ENCODE results near the gene TEX12.

Gene TEX12

GRCh38 chr11:112175599-112175952, 8.4 kb downstream of the TEX12 start:
- H3K4me3 ChIP-seq (ENCODE audit: low read depth, low read length) = no peak overlapping the region
- no peak overlapping the region for H4K12ac ChIP-seq (ENCODE audit: low read depth, low read length)
- no peak overlapping the region for H3K18ac ChIP-seq (ENCODE audit: low read length)
- no peak overlapping the region for H2BK12ac ChIP-seq (ENCODE audit: low read length)
- H2AFZ ChIP-seq (ENCODE audit: insufficient read depth, low read length, poor library complexity) = no peak overlapping the region
- no peak overlapping the region for H2AK5ac ChIP-seq (ENCODE audit: low read length)
- no peak overlapping the region for H3K9ac ChIP-seq (ENCODE audit: low read length)
- H3K9me3 ChIP-seq (ENCODE audit: insufficient read depth, low read depth, low read length) = no peaks in the 10 kb centered on the region
- H4K91ac ChIP-seq (ENCODE audit: low read depth, low read length) = no peak overlapping the region
- H2BK5ac ChIP-seq (ENCODE audit: low read depth, low read length, poor library complexity) = no peak overlapping the region
- H4K8ac ChIP-seq (ENCODE audit: low read depth, low read length) = no peak overlapping the region
- no peak for DNase-seq
- no peak overlapping the region for H2BK120ac ChIP-seq (ENCODE audit: insufficient read depth, low read length, poor library complexity)
- peaks cover 0 to 4% of the 10 kb centered on the region in 2 experiments for H3K4me1 ChIP-seq (ENCODE audit: control insufficient read depth in 1 of 2, insufficient read depth in 2 of 2, low read length in 2 of 2)
- H3K79me2 ChIP-seq (ENCODE audit: control insufficient read depth, insufficient read depth, low read length, poor library complexity) = no peaks in the 10 kb centered on the region
- WGBS (ENCODE audit: extremely low coverage, insufficient coverage, insufficient read length) = no CpG with 5 or more reads among the region's 4 CpGs
- H3K14ac ChIP-seq (ENCODE audit: low read length) = no peak overlapping the region
- no peak overlapping the region for H3K23ac ChIP-seq (ENCODE audit: low read length)
- H3K79me1 ChIP-seq (ENCODE audit: low read length) = no peaks in the 10 kb centered on the region
- H3K27me3 ChIP-seq (ENCODE audit: insufficient read depth, low read length) = no peaks in the 10 kb centered on the region
- H3K27ac ChIP-seq (ENCODE audit: low read depth, low read length) = no peak overlapping the region
- peak overlapping the region; percentile 65 for H3K4me2 ChIP-seq (ENCODE audit: low read length)
- H3K36me3 ChIP-seq (ENCODE audit: control insufficient read depth in 1 of 2, insufficient read depth in 2 of 2, low read length in 2 of 2) = no peaks in the 10 kb centered on the region
- no peak overlapping the region for H3K4ac ChIP-seq (ENCODE audit: low read depth, low read length)

- H2BK120ac ChIP-seq (ENCODE audit: insufficient read depth, low read length, poor library complexity) = no peak overlapping the region
- H3K4me1 ChIP-seq (ENCODE audit: control insufficient read depth in 1 of 2, insufficient read depth in 2 of 2, low read length in 2 of 2) = peaks cover 0 to 4% of the 10 kb centered on the region in 2 experiments
- H3K4me3 ChIP-seq (ENCODE audit: low read depth, low read length) = no peak overlapping the region
- no peak overlapping the region for H3K18ac ChIP-seq (ENCODE audit: low read length)
- DNase-seq = no peak
- H2BK5ac ChIP-seq (ENCODE audit: low read depth, low read length, poor library complexity) = no peak overlapping the region
- no CpG with 5 or more reads among the region's 1 CpG for WGBS (ENCODE audit: extremely low coverage, insufficient coverage, insufficient read length)
- H3K4ac ChIP-seq (ENCODE audit: low read depth, low read length) = no peak overlapping the region
- H2BK12ac ChIP-seq (ENCODE audit: low read length) = no peak overlapping the region
- no peaks in the 10 kb centered on the region for H3K9me3 ChIP-seq (ENCODE audit: insufficient read depth, low read depth, low read length)
- no peak overlapping the region for H2AFZ ChIP-seq (ENCODE audit: insufficient read depth, low read length, poor library complexity)
- no peak overlapping the region for H4K91ac ChIP-seq (ENCODE audit: low read depth, low read length)
- H3K36me3 ChIP-seq (ENCODE audit: control insufficient read depth in 1 of 2, insufficient read depth in 2 of 2, low read length in 2 of 2) = no peaks in the 10 kb centered on the region
- no peak overlapping the region for H3K14ac ChIP-seq (ENCODE audit: low read length)
- H2AK5ac ChIP-seq (ENCODE audit: low read length) = no peak overlapping the region
- H3K9ac ChIP-seq (ENCODE audit: low read length) = no peak overlapping the region
- no peak overlapping the region for H4K12ac ChIP-seq (ENCODE audit: low read depth, low read length)
- H3K4me2 ChIP-seq (ENCODE audit: low read length) = no peak overlapping the region
- H3K27ac ChIP-seq (ENCODE audit: low read depth, low read length) = no peak overlapping the region
- H3K23ac ChIP-seq (ENCODE audit: low read length) = no peak overlapping the region
- no peaks in the 10 kb centered on the region for H3K27me3 ChIP-seq (ENCODE audit: insufficient read depth, low read length)
- H4K8ac ChIP-seq (ENCODE audit: low read depth, low read length) = no peak overlapping the region
- no peaks in the 10 kb centered on the region for H3K79me1 ChIP-seq (ENCODE audit: low read length)
- H3K79me2 ChIP-seq (ENCODE audit: control insufficient read depth, insufficient read depth, low read length, poor library complexity) = no peaks in the 10 kb centered on the region
Observed at GRCh38 chr11:112176077-112176476, 8.9 kb downstream of the TEX12 start.

- H3K23ac ChIP-seq (ENCODE audit: low read length) = no peak overlapping the region
- no peak overlapping the region for H2BK12ac ChIP-seq (ENCODE audit: low read length)
- H3K27me3 ChIP-seq (ENCODE audit: insufficient read depth, low read length) = no peaks in the 10 kb centered on the region
- peaks cover 0 to 4% of the 10 kb centered on the region in 2 experiments for H3K4me1 ChIP-seq (ENCODE audit: control insufficient read depth in 1 of 2, insufficient read depth in 2 of 2, low read length in 2 of 2)
- no peak overlapping the region for H3K4me3 ChIP-seq (ENCODE audit: low read depth, low read length)
- H2AK5ac ChIP-seq (ENCODE audit: low read length) = no peak overlapping the region
- no peaks in the 10 kb centered on the region for H3K79me2 ChIP-seq (ENCODE audit: control insufficient read depth, insufficient read depth, low read length, poor library complexity)
- H4K12ac ChIP-seq (ENCODE audit: low read depth, low read length) = no peak overlapping the region
- no peak overlapping the region for H3K18ac ChIP-seq (ENCODE audit: low read length)
- no peaks in the 10 kb centered on the region for H3K79me1 ChIP-seq (ENCODE audit: low read length)
- no peak overlapping the region for H4K91ac ChIP-seq (ENCODE audit: low read depth, low read length)
- no peaks in the 10 kb centered on the region for H3K36me3 ChIP-seq (ENCODE audit: control insufficient read depth in 1 of 2, insufficient read depth in 2 of 2, low read length in 2 of 2)
- WGBS (ENCODE audit: extremely low coverage, insufficient coverage, insufficient read length) = no CpG with 5 or more reads among the region's 4 CpGs
- H2AFZ ChIP-seq (ENCODE audit: insufficient read depth, low read length, poor library complexity) = no peak overlapping the region
- no peak overlapping the region for H3K4ac ChIP-seq (ENCODE audit: low read depth, low read length)
- H4K8ac ChIP-seq (ENCODE audit: low read depth, low read length) = no peak overlapping the region
- H3K9ac ChIP-seq (ENCODE audit: low read length) = no peak overlapping the region
- H2BK120ac ChIP-seq (ENCODE audit: insufficient read depth, low read length, poor library complexity) = no peak overlapping the region
- no peak overlapping the region for H3K14ac ChIP-seq (ENCODE audit: low read length)
- H2BK5ac ChIP-seq (ENCODE audit: low read depth, low read length, poor library complexity) = no peak overlapping the region
- DNase-seq = no peak
- H3K27ac ChIP-seq (ENCODE audit: low read depth, low read length) = no peak overlapping the region
- H3K4me2 ChIP-seq (ENCODE audit: low read length) = no peak overlapping the region
- H3K9me3 ChIP-seq (ENCODE audit: insufficient read depth, low read depth, low read length) = no peaks in the 10 kb centered on the region
Observed at GRCh38 chr11:112177589-112177988, 10.4 kb downstream of the TEX12 start.

GRCh38 chr11:112178428-112178827, 11.3 kb downstream of the TEX12 start:
- no peaks in the 10 kb centered on the region for H3K9me3 ChIP-seq (ENCODE audit: insufficient read depth, low read depth, low read length)
- no peak overlapping the region for H4K91ac ChIP-seq (ENCODE audit: low read depth, low read length)
- no peak overlapping the region for H3K9ac ChIP-seq (ENCODE audit: low read length)
- WGBS (ENCODE audit: extremely low coverage, insufficient coverage, insufficient read length) = no CpG with 5 or more reads among the region's 1 CpG
- no peak overlapping the region for H4K8ac ChIP-seq (ENCODE audit: low read depth, low read length)
- no peaks in the 10 kb centered on the region for H3K27me3 ChIP-seq (ENCODE audit: insufficient read depth, low read length)
- H3K27ac ChIP-seq (ENCODE audit: low read depth, low read length) = no peak overlapping the region
- H3K36me3 ChIP-seq (ENCODE audit: control insufficient read depth in 1 of 2, insufficient read depth in 2 of 2, low read length in 2 of 2) = no peaks in the 10 kb centered on the region
- H3K4me3 ChIP-seq (ENCODE audit: low read depth, low read length) = no peak overlapping the region
- H2AK5ac ChIP-seq (ENCODE audit: low read length) = no peak overlapping the region
- H2AFZ ChIP-seq (ENCODE audit: insufficient read depth, low read length, poor library complexity) = no peak overlapping the region
- no peak overlapping the region for H3K23ac ChIP-seq (ENCODE audit: low read length)
- H3K4ac ChIP-seq (ENCODE audit: low read depth, low read length) = no peak overlapping the region
- DNase-seq = no peak
- H3K4me2 ChIP-seq (ENCODE audit: low read length) = no peak overlapping the region
- H3K79me2 ChIP-seq (ENCODE audit: control insufficient read depth, insufficient read depth, low read length, poor library complexity) = no peaks in the 10 kb centered on the region
- no peak overlapping the region for H2BK120ac ChIP-seq (ENCODE audit: insufficient read depth, low read length, poor library complexity)
- no peak overlapping the region for H3K14ac ChIP-seq (ENCODE audit: low read length)
- no peak overlapping the region for H3K18ac ChIP-seq (ENCODE audit: low read length)
- no peaks in the 10 kb centered on the region for H3K79me1 ChIP-seq (ENCODE audit: low read length)
- H2BK12ac ChIP-seq (ENCODE audit: low read length) = no peak overlapping the region
- H3K4me1 ChIP-seq (ENCODE audit: control insufficient read depth in 1 of 2, insufficient read depth in 2 of 2, low read length in 2 of 2) = peaks cover 0 to 4% of the 10 kb centered on the region in 2 experiments
- no peak overlapping the region for H4K12ac ChIP-seq (ENCODE audit: low read depth, low read length)
- H2BK5ac ChIP-seq (ENCODE audit: low read depth, low read length, poor library complexity) = no peak overlapping the region

Measured in trophoblast cell (in vitro differentiated cells and primary cell).